HG02973 (cell line): Measurements from ENCODE around the gene SPG7.

ENCODE experiments used
- ATAC-seq: cut with Tn5 transposase; IDR thresholded peaks from one replicate; pipeline ENCODE4 v1.9.1; 2021; ENCODE audit warnings: moderate library complexity; ENCODE audit not compliant: unreplicated experiment

The SPG7 gene

DNA sequence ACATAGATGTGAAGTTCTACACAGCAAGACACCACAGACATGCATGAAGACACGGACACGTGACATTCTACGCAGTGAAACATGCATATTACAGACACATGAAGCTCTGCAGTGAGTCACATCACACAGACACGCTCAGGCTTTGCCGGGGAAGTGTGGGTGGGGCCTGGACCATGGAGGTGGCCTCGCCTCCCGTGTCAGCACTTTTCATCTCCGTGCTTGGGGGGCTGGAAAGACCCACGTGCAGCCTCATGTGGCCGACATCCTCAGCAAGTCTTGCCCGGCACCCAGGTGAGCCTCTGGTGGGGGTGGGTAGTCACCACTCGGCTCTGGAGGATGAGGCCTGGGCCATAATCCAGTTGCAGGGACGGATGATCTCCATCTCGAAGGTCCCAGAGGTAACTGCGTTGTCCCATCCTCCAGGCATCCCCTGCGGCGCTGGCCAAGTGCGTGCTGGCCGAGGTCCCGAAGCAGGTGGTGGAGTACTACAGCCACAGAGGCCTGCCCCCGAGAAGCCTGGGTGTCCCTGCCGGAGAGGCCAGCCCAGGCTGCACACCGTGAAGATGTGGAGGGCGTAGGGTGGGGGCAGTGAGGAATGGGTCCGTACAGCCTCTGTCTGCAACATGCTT, 88.0 kb downstream of the SPG7 start:
- ATAC-seq, result no peak

DNA sequence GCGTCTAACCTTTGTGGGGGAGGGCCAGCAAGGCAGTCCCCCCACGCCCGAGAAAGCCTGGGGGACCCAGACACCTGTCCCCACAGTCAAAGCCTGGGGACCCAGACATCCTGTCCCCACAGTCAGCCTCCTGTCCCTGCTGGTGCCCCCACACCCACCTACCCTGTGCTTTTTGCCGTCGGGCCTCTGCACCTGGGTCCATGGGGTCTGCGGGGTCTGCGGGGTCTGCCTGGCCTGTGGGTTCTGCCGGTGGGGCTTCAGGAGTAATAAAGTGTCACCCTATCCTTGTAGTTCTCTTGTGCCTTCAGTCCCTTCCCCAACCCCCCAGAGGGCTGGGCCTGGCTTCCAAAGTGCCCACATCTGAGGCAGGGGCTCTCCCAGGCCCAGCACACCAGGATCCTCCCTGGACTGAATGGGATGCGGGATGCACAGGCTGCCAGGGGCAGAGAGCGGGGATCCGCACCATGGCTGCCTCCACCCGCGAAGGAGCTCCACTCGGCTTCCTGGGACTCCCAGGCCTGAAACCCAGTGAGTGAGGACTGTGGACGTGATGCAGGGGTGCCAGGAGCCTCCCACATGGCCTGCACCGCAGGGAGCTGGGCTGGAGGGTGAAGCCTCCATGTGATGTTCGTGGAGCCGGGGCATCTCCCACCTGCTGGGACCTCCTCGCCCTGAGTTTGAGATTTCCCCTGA, 88.9 kb downstream of the SPG7 start:
- ATAC-seq, result no peak

DNA sequence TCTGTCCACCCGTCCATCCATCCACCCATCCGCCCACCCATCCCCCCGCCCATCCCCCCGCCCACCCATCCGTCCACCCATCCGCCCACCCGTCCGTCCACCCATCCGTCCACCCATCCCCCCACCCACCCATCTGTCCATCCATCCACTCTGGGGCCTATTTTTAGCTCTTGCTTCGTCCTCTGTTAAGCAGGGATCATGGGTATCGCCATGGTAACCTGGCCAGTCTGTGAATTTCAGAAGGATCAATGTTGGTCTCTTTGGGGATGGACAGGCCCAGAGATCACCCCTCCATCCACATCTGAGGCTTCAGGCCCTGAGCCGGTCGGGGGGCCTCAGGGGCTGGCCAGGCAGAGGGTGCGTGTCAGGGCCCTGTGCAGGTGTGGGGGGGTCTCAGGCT, 90.0 kb downstream of the SPG7 start:
- ATAC-seq, result no peak

DNA sequence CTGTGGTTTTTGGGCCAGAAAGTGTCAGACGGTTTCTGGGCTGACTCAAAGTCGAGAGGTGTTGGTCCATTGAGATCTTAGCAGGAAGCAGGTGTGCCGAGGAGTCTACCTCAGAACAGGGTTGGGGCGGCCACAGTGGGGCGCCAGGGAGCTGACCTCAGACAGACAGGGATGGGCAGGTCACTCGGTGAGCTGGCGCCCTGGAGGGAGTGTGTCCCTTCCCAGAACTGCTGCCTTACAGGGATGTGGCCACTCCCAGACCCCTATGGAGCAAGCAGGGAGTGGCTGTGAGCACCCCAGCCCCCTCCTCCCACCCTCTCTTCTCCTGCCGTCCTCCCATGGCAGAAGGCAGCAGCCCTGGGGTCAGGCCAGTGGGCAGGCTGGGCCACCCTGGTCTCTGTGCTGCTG, 91.3 kb downstream of the SPG7 start:
- ATAC-seq, result no peak

DNA sequence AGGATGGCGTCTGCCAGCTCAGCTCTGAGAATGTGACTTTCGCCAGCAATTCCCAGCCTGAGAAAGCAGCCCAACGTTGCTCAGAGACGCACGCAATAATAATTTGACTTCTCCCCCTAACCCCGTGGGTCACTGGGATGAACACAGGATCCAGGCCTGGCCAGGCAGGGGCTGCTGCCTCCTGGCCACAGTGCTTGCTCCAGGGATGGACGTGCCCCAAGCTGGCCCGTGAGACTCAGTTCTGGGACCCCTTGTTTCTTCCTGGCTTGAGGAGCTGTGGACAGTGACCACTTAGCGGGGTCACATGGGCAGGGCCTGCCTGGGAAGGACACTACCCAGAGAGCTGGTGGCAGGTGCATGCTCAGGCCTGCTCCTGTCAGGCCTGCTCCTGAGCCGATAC, 91.7 kb downstream of the SPG7 start:
- no peak for ATAC-seq

DNA sequence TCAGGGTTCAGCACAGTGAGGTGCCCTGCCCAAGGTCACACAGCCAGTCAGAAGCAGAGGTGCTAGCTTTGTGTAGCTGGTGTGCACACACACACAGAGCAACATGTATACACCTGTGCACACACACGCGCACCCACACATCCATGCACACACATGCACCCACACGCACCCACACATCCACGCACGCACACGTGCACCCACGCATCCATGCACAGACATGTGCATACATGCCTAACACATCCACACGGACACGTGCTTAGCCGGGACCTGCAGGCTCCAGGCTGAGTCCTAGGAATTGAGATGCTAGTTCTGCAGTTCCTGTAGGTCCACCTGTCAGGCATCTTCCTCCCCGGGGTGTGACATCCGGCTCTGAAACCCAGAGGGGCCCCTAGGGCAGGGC, 92.2 kb downstream of the SPG7 start:
- no peak for ATAC-seq

DNA sequence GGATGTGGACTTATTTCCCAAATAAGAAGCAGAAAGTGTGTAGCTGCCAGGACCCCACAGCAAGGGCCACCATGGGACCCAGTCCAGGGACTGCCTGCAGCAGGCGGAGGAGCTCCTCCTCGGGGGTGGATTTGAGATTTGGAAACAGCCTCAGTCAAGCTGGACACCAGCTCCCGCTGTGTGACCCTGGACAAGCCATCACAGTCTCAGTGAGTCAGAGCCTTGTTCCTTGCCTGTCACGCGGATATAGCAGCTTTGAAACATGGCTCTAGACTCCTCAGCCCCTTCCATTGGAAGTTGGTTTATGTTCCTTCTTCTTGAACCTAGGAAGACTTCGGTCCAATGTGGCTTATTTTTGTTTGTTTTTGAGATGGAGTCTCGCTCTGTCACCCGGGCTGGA, 92.8 kb downstream of the SPG7 start:
- ATAC-seq, result no peak

DNA sequence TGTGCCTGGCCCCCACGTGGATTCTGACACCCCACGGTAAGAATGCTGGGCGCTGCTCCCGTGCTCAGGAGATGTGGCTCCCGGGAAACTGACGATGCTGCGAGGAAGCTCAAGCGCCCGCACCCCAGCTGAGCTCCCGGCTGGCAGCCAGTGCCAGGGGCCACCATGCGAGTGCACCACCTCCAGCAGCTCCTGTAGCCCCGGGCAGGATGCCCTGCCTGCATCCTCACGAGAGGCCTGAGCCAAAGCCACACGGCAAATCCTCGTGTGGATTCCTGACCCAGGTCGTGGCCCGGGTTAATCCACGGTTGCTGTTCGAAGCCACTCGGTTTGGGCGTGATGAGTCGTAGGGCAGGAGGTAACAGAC, 93.7 kb downstream of the SPG7 start:
- ATAC-seq, result no peak

DNA sequence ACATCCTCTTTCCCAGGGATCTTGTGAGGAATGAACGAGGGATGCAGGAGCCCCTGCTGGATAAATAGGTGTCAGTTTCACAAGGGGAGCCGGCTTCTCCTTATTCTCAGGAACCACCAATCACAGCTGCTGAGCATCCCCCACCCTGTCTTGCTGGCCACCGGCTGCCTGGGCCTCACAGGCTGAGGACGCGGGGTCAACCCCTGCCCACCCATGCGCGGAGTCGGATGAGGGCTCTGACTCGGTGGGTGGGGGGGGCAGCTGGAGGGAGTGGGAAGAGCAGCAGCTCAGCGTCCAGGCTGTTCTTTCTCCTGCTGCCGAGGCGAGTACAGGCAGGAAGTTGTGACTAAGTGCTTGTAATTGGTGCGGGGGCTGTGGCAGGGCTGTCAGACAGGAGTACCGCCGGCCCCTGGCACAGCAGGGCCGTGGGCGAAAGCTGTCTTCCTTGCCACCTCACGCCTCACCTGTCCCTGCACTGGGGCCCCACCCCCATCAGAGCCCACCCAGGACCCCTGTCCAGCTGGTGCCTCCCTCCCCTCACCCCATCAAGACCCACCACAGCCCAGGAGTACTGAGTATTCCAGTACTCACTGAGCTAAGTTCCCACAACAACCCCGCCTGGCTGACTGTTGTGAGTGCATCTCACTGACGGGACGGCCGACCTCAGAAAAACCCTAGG, 94.2 kb downstream of the SPG7 start:
- no peak for ATAC-seq

DNA sequence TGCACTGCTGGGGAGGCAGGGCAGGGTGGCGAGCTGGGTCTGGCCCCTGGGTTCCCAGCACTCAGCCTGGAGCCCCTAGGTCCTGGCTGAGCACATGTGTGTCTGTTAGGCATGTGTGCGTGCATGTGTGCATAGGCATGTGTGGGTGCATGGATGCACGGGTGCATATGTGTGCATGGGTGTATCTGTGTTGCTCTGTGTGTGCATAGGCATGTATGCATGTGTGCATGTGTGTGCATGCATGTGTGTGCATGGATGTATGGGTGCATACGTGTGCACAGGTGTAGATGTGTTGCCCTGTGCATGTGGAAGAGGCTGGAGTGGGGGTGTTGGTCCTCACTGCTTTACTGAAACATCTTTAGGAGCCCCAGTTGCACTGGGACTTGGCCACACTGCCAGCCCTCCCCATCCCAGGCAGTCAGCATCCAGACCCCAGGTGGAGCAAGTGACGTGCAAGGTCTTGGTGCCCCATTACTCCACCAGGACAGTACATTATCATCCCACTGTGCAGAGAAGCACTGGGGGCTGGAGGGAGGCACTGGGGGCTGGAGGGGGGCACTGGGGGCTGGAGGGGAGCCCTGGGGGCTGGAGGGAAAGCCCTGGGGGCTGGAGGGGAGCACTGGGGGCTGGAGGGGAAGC, 94.9 kb downstream of the SPG7 start:
- ATAC-seq, result no peak

DNA sequence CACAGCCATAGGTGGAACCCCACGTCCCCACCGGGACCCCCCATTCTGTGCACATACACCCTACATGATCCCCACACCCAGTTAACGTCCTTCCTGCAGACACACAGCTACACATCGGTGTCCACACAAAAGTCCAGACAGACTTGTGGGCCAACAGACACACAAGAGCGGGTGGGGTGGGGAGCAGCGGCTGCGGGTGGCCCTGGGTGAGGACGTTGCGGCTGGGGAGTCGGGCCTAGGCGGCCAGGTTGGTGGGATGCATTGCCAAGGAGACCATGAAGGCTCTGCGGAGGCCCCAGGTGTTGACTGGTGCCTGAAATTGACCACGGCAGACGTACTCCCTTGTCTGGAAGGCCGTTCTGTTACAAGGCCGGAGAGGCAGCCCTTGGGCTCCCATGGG, 96.6 kb downstream of the SPG7 start:
- no peak for ATAC-seq

DNA sequence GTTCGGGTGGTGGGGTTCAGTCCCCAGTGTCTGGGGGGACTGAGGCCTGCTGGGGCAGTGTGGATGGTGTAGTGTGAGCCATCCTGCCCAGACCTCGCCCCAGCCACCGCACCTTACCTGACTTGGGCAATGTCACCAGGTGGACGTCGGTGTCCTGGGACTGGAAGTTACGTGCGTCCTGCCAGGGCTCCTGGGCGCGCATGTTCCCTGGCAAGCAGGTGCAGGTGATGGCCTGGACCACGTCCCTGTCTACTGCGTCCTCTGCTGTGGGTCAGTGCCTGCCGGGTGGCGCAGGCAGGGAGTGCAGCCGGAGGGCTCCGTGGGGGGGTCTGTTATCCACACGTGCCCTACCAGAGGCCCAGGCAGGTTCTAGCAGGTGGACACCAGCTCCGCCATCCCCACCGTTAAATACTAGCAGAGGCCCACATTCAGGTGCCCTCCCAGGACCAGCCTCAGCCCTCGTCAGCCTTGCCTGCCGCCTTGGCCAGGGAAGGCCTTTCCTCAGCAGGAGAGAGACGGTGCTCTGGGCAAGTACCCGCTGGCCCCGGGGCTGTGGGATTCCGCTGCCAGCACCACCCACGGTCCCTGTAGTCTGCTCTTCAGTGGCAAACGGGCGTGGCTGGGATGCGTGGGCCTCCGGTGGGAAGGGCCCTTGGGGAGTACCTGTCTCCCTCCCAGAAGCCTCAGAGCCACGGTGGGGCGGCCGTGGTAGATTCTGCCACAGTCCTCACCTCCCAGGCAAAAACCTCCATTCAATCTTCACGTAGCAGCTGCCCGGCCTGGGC, 97.2 kb downstream of the SPG7 start:
- no peak for ATAC-seq

DNA sequence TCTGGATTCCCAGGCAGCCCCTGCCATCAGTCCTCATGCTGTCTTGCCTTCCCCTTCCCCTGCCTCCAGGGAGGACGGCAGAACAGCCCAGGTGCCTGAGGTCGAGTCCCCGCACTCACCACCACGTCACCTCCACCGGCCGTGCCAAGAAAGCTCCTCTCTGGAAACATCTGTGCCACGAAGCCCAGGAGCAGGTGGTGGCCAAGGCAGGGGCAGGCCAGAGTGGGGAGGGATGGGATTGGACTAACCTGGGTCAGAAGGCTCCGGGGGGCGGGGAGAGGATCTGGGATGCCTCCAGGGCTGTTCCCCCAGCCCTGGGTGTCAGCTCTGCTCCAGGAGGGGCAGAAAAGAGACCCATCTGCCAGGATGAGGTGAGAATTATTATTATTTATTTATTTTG, 97.8 kb downstream of the SPG7 start:
- no peak for ATAC-seq
